Measurements from ENCODE around the gene PTPRG.

DNA sequence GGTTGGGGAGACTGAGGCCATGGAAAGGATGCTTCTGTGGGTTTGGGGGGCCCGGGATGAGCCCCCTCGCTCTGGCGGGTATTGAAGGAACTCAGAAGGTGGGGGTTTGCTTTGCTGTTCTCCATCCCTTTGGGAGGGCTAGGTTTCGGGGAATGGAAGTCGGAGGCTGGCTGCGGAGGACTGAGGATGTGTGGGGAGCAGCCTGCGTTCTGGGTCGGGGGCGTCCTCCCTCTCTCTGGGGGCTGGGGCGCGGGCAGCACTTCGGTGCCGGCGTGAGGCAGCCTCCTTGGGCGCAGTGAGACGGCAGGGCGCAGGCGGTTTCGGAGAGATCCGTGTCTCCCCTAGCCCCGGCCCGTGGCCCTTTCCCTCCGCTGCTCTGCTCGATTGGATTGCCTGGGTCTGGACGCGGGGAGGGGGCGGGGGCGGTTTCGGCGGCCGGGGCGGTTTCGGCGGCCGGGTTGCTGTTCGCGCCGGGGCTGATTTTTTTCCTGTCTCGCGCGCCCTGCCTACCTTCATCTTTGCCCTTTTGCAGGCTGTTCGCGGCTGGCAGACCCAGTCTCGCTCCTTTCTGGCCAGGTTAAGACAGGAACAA lies 1.4 kb downstream of the PTPRG start:
- TF ChIP-seq NANOG (IDR thresholded peaks at IDR 0.05; ENCODE audit: borderline replicate concordance) (no peak), POLR2AphosphoS5 (IDR thresholded peaks at IDR 0.05; ENCODE audit: low read depth) (no peak), EZH2phosphoT487 (IDR thresholded peaks at IDR 0.05; ENCODE audit: unreplicated experiment) (no peak), EZH2 (IDR thresholded peaks at IDR 0.05; ENCODE audit: low read depth, unreplicated experiment) (no peak), CREB1 (CRISPR knock-in tag; IDR thresholded peaks at IDR 0.05; ENCODE audit: low read depth) (no peak), JUNB (IDR thresholded peaks at IDR 0.05; ENCODE audit: unreplicated experiment) (no peak)
- TF ChIP-seq, protein P1, sequence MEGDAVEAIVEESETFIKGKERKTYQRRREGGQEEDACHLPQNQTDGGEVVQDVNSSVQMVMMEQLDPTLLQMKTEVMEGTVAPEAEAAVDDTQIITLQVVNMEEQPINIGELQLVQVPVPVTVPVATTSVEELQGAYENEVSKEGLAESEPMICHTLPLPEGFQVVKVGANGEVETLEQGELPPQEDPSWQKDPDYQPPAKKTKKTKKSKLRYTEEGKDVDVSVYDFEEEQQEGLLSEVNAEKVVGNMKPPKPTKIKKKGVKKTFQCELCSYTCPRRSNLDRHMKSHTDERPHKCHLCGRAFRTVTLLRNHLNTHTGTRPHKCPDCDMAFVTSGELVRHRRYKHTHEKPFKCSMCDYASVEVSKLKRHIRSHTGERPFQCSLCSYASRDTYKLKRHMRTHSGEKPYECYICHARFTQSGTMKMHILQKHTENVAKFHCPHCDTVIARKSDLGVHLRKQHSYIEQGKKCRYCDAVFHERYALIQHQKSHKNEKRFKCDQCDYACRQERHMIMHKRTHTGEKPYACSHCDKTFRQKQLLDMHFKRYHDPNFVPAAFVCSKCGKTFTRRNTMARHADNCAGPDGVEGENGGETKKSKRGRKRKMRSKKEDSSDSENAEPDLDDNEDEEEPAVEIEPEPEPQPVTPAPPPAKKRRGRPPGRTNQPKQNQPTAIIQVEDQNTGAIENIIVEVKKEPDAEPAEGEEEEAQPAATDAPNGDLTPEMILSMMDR (conservative IDR thresholded peaks at IDR 0.05; ENCODE audit: low read depth in 2 of 2), result no peak
- TF ChIP-seq, protein P2, sequence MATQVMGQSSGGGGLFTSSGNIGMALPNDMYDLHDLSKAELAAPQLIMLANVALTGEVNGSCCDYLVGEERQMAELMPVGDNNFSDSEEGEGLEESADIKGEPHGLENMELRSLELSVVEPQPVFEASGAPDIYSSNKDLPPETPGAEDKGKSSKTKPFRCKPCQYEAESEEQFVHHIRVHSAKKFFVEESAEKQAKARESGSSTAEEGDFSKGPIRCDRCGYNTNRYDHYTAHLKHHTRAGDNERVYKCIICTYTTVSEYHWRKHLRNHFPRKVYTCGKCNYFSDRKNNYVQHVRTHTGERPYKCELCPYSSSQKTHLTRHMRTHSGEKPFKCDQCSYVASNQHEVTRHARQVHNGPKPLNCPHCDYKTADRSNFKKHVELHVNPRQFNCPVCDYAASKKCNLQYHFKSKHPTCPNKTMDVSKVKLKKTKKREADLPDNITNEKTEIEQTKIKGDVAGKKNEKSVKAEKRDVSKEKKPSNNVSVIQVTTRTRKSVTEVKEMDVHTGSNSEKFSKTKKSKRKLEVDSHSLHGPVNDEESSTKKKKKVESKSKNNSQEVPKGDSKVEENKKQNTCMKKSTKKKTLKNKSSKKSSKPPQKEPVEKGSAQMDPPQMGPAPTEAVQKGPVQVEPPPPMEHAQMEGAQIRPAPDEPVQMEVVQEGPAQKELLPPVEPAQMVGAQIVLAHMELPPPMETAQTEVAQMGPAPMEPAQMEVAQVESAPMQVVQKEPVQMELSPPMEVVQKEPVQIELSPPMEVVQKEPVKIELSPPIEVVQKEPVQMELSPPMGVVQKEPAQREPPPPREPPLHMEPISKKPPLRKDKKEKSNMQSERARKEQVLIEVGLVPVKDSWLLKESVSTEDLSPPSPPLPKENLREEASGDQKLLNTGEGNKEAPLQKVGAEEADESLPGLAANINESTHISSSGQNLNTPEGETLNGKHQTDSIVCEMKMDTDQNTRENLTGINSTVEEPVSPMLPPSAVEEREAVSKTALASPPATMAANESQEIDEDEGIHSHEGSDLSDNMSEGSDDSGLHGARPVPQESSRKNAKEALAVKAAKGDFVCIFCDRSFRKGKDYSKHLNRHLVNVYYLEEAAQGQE (IDR thresholded peaks at IDR 0.05; ENCODE audit: unreplicated experiment), result no peak
- TF ChIP-seq, protein P3, sequence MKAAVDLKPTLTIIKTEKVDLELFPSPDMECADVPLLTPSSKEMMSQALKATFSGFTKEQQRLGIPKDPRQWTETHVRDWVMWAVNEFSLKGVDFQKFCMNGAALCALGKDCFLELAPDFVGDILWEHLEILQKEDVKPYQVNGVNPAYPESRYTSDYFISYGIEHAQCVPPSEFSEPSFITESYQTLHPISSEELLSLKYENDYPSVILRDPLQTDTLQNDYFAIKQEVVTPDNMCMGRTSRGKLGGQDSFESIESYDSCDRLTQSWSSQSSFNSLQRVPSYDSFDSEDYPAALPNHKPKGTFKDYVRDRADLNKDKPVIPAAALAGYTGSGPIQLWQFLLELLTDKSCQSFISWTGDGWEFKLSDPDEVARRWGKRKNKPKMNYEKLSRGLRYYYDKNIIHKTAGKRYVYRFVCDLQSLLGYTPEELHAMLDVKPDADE (IDR thresholded peaks at IDR 0.05), result no peak

Measured in GM23338 (cell line).